Keratinocyte (primary cell): ENCODE results near the gene TMEM132E.

Experiments
- CTCF ChIP-seq, 3 experiments: IDR thresholded peaks in 1 of 3; conservative IDR thresholded peaks in 1 of 3; optimal IDR thresholded peaks in 1 of 3; 2 replicates in 2 of 3; 3 replicates in 1 of 3; pipeline versions ENCODE3 to v1.5.1; 2011; ENCODE audit warnings: low read length in 3 of 3, mild to moderate bottlenecking in 3 of 3, moderate library complexity in 2 of 3, control low read depth in 1 of 3, inconsistent platforms in 1 of 3; ENCODE audit not compliant: insufficient read depth in 2 of 3; ENCODE audit errors: extremely low read depth in 1 of 3
- EZH2 ChIP-seq: IDR thresholded peaks from one replicate; pipeline ENCODE4 v1.6.1; 2012; ENCODE audit warnings: inconsistent platforms, mild to moderate bottlenecking, low read length, moderate library complexity

GRCh38 chr17:34673516-34673915, 94.1 kb downstream of the TMEM132E start:
- no peak for TF ChIP-seq CTCF (optimal IDR thresholded peaks at IDR 0.05 in 1 of 3, IDR thresholded peaks at IDR 0.05 in 1 of 3, conservative IDR thresholded peaks at IDR 0.05 in 1 of 3; ENCODE audit: extremely low read depth in 1 of 3, insufficient read depth in 2 of 3, low read length in 3 of 3)
- no peak for TF ChIP-seq EZH2
